Ovary (tissue), 9 donors: Measurements from ENCODE around the gene FBXW8. TPM values are rescaled to one million over a fixed set of nuclear protein-coding genes. Genes with fewer than 3 reads are reported as not detected.

ENCODE experiments used
- DNase-seq, 5 donors: peaks; one replicate each; pipeline ENCODE4 v3.0.0-alpha.2; 2019 to 2020
- H3K27ac ChIP-seq, 2 donors: fragments of 200-600 bp; one replicate each; pipeline versions ENCODE4 v1.5.1 to v1.8.0; 2019 to 2022
- H3K27me3 ChIP-seq: fragments of 200-600 bp; one replicate; pipeline ENCODE4 v1.8.0; 2022
- H3K36me3 ChIP-seq: fragments of 200-600 bp; sonication (generic); one replicate; pipeline ENCODE4 v1.5.1; 2019
- H3K4me1 ChIP-seq: one replicate; pipeline ENCODE4 v1.8.1; 2013; ENCODE audit warnings: mild to moderate bottlenecking, moderate library complexity; ENCODE audit not compliant: insufficient read depth
- H3K4me3 ChIP-seq: fragments of 200-600 bp; sonication (generic); one replicate; pipeline ENCODE4 v1.5.1; 2017
- H3K9me3 ChIP-seq, 2 donors: fragments of 200-600 bp in 1 of 2; sonication (generic) in 1 of 2; one replicate each; pipeline versions ENCODE4 v1.5.1 to v1.8.1; 2013 to 2019; ENCODE audit warnings: mild to moderate bottlenecking in 1 of 2, moderate library complexity in 1 of 2
- EP300 ChIP-seq: sonication (generic); formaldehyde crosslinking; IDR thresholded peaks from one replicate; pipeline ENCODE4 v1.6.1; 2017; ENCODE audit warnings: antibody characterized with exemption
- POLR2A ChIP-seq: fragments of 450-650 bp; IDR thresholded peaks from one replicate; pipeline ENCODE4 v1.6.1; 2017; ENCODE audit warnings: antibody characterized with exemption, mild to moderate bottlenecking, moderate library complexity
- WGBS, 3 donors: extraction: QIAGEN DNeasy Blood & Tissue Kit in 1 of 3; methylation state at CpG; one replicate each; pipeline versions ENCODE4 v1.1.5 to v1.1.7; 2013 to 2017; 5-methylcytosine and 5-hydroxymethylcytosine counted together
- intact Hi-C, 4 donors: fragments of 100-400 bp; cut with DNase I; formaldehyde crosslinking; loops; one replicate each; pipeline versions ENCODE4 v1.11.0 to v1.15.1; 2022 to 2023
- polyA plus RNA-seq, 2 donors: library from polyadenylated mRNA; stranded (reverse); fragments of 200-250 nt in 1 of 2; fragments of 350-450 nt in 1 of 2; fragmentation: Illumina TruSeq in 1 of 2; extraction: RNeasy Lipid Tissue Mini Kit (QIAGEN cat#74804) in 1 of 2; gene quantifications; one replicate each; pipeline ENCODE4 v1.2.3, GENCODE V29; 2013 to 2014
- total RNA-seq, 7 donors: library from RNA; depleted of rRNA in 2 of 7; stranded (reverse); fragments of >200 nt in 2 of 7; fragmentation: NEBNext Ultra II Directional in 3 of 7; extraction: Animal tissue kit (Norgen Biotek cat#: 25700) in 3 of 7; gene quantifications; one replicate each; pipeline versions ENCODE4 v1.1.0 to v1.2.4, GENCODE V29; 2016 to 2023
- TF ChIP-seq, protein P1 (sequence below), 3 donors: fragments of 450-650 bp in 2 of 3; fragments of 200-600 bp in 1 of 3; IDR thresholded peaks; one replicate each; pipeline versions ENCODE4 v1.5.1 to v1.8.0; 2016 to 2022; ENCODE audit warnings: antibody characterized with exemption in 3 of 3, mild to moderate bottlenecking in 1 of 3
- donor health status: DM: no; HTN: no; CAD: no; lungs with moderate emphysema.
- donor health status: DM: no; HTN: no; CAD: no.
- donor health status: Bipolar disorder and iron deficiency.
- donor health status: DM: yes; HTN: yes; CAD: no.
- donor health status: DM: no; HTN: no; CAD: no.
- donor health status: DM: yes; HTN: yes; CAD: no.

Gene FBXW8
- total and polyA plus RNA-seq, 9 donors: 7.4 to 23.1 (median 16.6) TPM

DNA sequence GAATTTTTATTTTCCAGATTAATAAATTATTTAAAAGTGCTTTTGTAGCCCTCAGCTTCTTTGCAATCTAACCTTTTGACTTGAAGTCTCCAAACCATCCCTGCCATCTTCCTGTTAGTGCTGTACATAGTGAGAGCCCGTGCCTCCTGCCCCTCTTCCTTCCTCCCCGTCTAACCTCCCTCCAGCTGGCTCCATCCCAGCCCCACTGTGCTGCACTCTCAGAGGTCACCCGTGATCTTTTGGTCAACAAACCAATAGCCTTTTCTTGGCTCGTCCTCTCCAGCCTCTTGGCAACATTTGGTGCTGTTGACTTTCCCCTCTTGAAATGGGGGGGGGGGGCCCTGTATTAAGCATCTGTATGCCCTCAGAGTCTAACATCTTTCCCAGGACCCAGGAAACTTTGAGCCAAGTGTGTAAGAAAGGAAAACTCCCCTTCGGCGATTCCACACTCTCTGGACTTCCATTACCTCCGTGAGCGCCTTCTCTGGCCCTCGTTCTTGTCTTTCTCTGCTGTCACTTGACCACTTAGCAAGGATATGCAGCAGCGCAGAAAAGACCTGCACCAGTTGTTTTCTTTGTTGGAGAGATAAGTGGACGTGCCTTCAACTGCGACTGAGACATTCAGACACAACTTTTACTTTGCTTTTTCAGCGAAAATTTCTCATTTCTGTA, 44.1 kb downstream of the FBXW8 start:
- H3K27me3 ChIP-seq: no peaks in the 10 kb centered on the region
- intact Hi-C loops: no loop called here
- 20 to 39% (median 25%) methylated on average over 13 of the region's 13 CpGs for WGBS, 3 donors
- peak overlapping the region in 1 of 2 donors; percentile 27 for H3K27ac ChIP-seq
- H3K4me3 ChIP-seq: no peak overlapping the region
- no peaks in the 10 kb centered on the region for H3K9me3 ChIP-seq
- no peaks in the 10 kb centered on the region for H3K36me3 ChIP-seq
- DNase-seq: peak; percentile 55 to 81 (median 79)
- TF ChIP-seq EP300: no peak
- TF ChIP-seq, protein P1, sequence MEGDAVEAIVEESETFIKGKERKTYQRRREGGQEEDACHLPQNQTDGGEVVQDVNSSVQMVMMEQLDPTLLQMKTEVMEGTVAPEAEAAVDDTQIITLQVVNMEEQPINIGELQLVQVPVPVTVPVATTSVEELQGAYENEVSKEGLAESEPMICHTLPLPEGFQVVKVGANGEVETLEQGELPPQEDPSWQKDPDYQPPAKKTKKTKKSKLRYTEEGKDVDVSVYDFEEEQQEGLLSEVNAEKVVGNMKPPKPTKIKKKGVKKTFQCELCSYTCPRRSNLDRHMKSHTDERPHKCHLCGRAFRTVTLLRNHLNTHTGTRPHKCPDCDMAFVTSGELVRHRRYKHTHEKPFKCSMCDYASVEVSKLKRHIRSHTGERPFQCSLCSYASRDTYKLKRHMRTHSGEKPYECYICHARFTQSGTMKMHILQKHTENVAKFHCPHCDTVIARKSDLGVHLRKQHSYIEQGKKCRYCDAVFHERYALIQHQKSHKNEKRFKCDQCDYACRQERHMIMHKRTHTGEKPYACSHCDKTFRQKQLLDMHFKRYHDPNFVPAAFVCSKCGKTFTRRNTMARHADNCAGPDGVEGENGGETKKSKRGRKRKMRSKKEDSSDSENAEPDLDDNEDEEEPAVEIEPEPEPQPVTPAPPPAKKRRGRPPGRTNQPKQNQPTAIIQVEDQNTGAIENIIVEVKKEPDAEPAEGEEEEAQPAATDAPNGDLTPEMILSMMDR (IDR thresholded peaks at IDR 0.05): no peak
- no peak for TF ChIP-seq POLR2A
- H3K4me1 ChIP-seq: peaks cover 1% of the 10 kb centered on the region

- WGBS, 3 donors: 70 to 83% (median 77%) methylated on average over 4 of the region's 4 CpGs
- no peak for DNase-seq
Measured at GRCh38 chr12:116955382-116956021, 44.8 kb downstream of the FBXW8 start.

DNA sequence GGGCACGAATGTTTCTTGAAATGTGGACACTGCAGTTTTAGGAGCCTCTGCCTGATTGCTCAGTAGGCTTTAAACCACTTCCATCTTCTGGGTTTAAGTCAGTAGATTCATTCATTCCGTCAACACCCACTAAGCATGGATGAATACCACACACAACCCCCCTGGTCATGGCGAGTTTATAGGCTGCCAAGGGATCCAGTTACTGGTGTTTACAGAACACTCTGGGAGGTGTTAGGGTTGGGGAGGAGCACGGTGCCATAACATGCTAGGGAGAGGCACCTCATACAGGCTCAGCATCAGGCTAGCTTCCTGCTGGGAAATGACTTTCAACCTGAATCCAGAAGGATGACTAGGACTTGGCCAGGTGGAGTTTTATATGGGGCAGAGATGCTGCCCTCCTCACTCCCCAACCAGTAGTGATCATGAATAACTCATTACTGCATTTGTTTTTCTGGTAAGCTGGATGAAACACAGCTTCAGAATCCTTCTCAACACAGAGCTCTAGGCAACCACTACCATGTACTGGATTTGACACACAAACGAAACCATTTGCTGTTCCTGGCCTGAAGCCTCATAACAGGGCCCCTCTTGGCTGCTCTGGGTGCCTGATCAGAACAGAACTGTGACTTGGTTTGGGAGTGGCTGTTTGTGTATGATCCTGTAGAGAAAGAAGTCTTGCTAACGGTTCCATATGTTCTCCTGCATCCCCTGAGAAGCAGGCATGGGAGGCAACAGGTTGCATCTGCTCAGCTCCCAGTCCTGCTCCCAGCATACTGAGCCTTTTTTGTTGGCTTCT, 47.9 kb downstream of the FBXW8 start:
- Histone ChIP-seq H3K27me3 (no peaks in the 10 kb centered on the region), H3K36me3 (no peaks in the 10 kb centered on the region), H3K4me1 (peaks cover 1% of the 10 kb centered on the region), H3K4me3 (no peak overlapping the region), H3K9me3 (no peaks in the 10 kb centered on the region), H3K27ac (no peak overlapping the region)
- no peak for DNase-seq
- no peak for TF ChIP-seq EP300
- TF ChIP-seq POLR2A: no peak
- TF ChIP-seq, protein P1 (IDR thresholded peaks at IDR 0.05): no peak
- 84 to 89% (median 84%) methylated on average over 6 of the region's 6 CpGs for WGBS, 3 donors
- intact Hi-C loops: no loop called here

More at GRCh38 chr12:116955382-116956021, 44.8 kb downstream of the FBXW8 start:
- no peaks in the 10 kb centered on the region for H3K36me3 ChIP-seq
- H3K27me3 ChIP-seq: no peaks in the 10 kb centered on the region
- H3K4me1 ChIP-seq: peaks cover 1% of the 10 kb centered on the region
- intact Hi-C loops: no loop called here
- TF ChIP-seq EP300: no peak
- TF ChIP-seq, protein P1 (IDR thresholded peaks at IDR 0.05): no peak
- no peak for TF ChIP-seq POLR2A
- peak overlapping the region in 1 of 2 donors; percentile 27 for H3K27ac ChIP-seq
- no peak overlapping the region for H3K4me3 ChIP-seq
- no peaks in the 10 kb centered on the region for H3K9me3 ChIP-seq

- H3K9me3 ChIP-seq: no peaks in the 10 kb centered on the region
- peaks cover 1% of the 10 kb centered on the region for H3K4me1 ChIP-seq
- H3K27ac ChIP-seq: no peak overlapping the region
- no peak for TF ChIP-seq POLR2A
- TF ChIP-seq EP300: no peak
- TF ChIP-seq, protein P1 (IDR thresholded peaks at IDR 0.05): no peak
- H3K36me3 ChIP-seq: no peaks in the 10 kb centered on the region
- H3K4me3 ChIP-seq: no peak overlapping the region
- WGBS, 3 donors: 57 to 68% (median 61%) methylated on average over 2 of the region's 2 CpGs
- DNase-seq: no peak
- H3K27me3 ChIP-seq: no peaks in the 10 kb centered on the region
- intact Hi-C loops: no loop called here
Measured at GRCh38 chr12:116959198-116959460, 48.4 kb downstream of the FBXW8 start.
